Natural killer cell (primary cell): ENCODE data around the gene NXPH4. TPM values are rescaled to one million over a fixed set of nuclear protein-coding genes. Genes with fewer than 3 reads are reported as not detected.

Experiments
- ATAC-seq, 3 donors: fragments of 150-1000 bp in 2 of 3; fragments of 200-7000 bp in 1 of 3; cut with Tn5 transposase; 1 replicate in 1 of 3; 2 replicates in 2 of 3; pipeline ENCODE4 v1.10.0; 2021; ENCODE audit warnings: mild to moderate bottlenecking in 2 of 3, moderate library complexity in 2 of 3
- DNase-seq, 2 donors: peaks; one replicate each; pipeline versions ENCODE4 v3.0.0 to v3.0.0-alpha.2; 2013 to 2021; ENCODE audit warnings: mixed read lengths in 1 of 2
- H3K27ac ChIP-seq: one replicate; pipeline ENCODE4 v1.5.1; 2013; ENCODE audit warnings: mild to moderate bottlenecking, low read length
- H3K27me3 ChIP-seq: one replicate; pipeline ENCODE4 v1.6.1; 2013; ENCODE audit warnings: low read length; ENCODE audit not compliant: control insufficient read depth, insufficient read depth
- H3K36me3 ChIP-seq: one replicate; pipeline ENCODE4 v1.6.1; 2013; ENCODE audit warnings: low read length; ENCODE audit not compliant: control insufficient read depth, insufficient read depth
- H3K4me1 ChIP-seq: one replicate; pipeline ENCODE4 v1.6.1; 2013; ENCODE audit warnings: low read length; ENCODE audit not compliant: control insufficient read depth, insufficient read depth
- H3K4me3 ChIP-seq: one replicate; pipeline ENCODE4 v1.5.1; 2013; ENCODE audit warnings: low read length
- H3K9me3 ChIP-seq: one replicate; pipeline ENCODE4 v1.6.1; 2013; ENCODE audit warnings: low read length; ENCODE audit not compliant: control insufficient read depth, insufficient read depth
- H3K27ac Mint-ChIP-seq, 2 donors: one replicate each; pipeline ENCODE4 v1.8.0; 2022; ENCODE audit warnings: mild to moderate bottlenecking in 2 of 2, mixed read lengths in 2 of 2, moderate library complexity in 1 of 2
- H3K27me3 Mint-ChIP-seq, 2 donors: one replicate each; pipeline ENCODE4 v1.8.0; 2022; ENCODE audit warnings: low read depth in 2 of 2, mixed read lengths in 2 of 2
- H3K36me3 Mint-ChIP-seq: one replicate; pipeline ENCODE4 v1.8.0; 2022; ENCODE audit warnings: mixed read lengths
- H3K4me1 Mint-ChIP-seq, 2 donors: one replicate each; pipeline ENCODE4 v1.8.0; 2022; ENCODE audit warnings: mixed read lengths in 2 of 2
- H3K4me3 Mint-ChIP-seq: one replicate; pipeline ENCODE4 v1.8.0; 2022; ENCODE audit warnings: mild to moderate bottlenecking, moderate library complexity, mixed read lengths
- H3K9me3 Mint-ChIP-seq, 2 donors: one replicate each; pipeline ENCODE4 v1.8.0; 2022; ENCODE audit warnings: mixed read lengths in 2 of 2
- WGBS: methylation state at CpG from one replicate; pipeline ENCODE4 v1.1.7; 2013; ENCODE audit warnings: missing lambda C conversion rate; ENCODE audit not compliant: insufficient coverage; 5-methylcytosine and 5-hydroxymethylcytosine counted together
- intact Hi-C: fragments of 100-400 bp; cut with micrococcal nuclease; formaldehyde crosslinking; loops from one replicate; pipeline ENCODE4 v1.14.2; 2022
- total RNA-seq, 4 donors: library from RNA; stranded (reverse); fragments of 120-200 nt in 1 of 4; gene quantifications; one replicate each; pipeline versions ENCODE4 v1.2.3 to v1.2.4, GENCODE V29; 2013 to 2022
- TF ChIP-seq, protein P1 (sequence below): fragments of 200-600 bp; IDR thresholded peaks from one replicate; pipeline ENCODE4 v1.8.0; 2022; ENCODE audit warnings: antibody characterized with exemption

NXPH4 gene
- total RNA-seq, 3 donors from 2014 or later (not counting 1 experiment from before 2014, with no cell fraction given): 0.82 TPM; not detected in 2

DNA sequence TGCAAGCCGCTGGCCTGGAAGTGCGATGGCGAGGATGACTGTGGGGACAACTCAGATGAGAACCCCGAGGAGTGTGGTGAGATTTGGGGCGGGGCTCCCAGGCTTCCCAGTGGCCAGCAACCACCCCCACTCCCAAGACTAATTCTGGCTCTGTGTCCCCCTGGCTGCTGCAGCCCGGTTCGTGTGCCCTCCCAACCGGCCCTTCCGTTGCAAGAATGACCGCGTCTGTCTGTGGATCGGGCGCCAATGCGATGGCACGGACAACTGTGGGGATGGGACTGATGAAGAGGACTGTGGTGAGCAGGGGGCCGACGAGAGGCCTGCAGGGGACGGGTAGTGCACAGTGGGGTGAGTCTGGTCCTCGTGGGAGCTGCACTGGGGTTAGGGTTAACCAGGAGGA, 12.1 kb upstream of the NXPH4 start:
- Histone ChIP-seq H3K27me3 (no peaks in the 10 kb centered on the region), H3K36me3 (no peaks in the 10 kb centered on the region), H3K9me3 (no peaks in the 10 kb centered on the region), H3K4me1 (no peaks in the 10 kb centered on the region), H3K4me3 (no peak overlapping the region), H3K27ac (no peak overlapping the region)
- 91% methylated on average over 19 of the region's 19 CpGs for WGBS
- Mint-ChIP-seq H3K4me1 (no peaks in the 10 kb centered on the region), H3K9me3 (no peaks in the 10 kb centered on the region), H3K27ac (no peak overlapping the region), H3K4me3 (no peak overlapping the region), H3K27me3 (peaks cover 0 to 5% of the 10 kb centered on the region in 2 donors), H3K36me3 (no peaks in the 10 kb centered on the region)
- DNase-seq: no peak
- TF ChIP-seq, protein P1, sequence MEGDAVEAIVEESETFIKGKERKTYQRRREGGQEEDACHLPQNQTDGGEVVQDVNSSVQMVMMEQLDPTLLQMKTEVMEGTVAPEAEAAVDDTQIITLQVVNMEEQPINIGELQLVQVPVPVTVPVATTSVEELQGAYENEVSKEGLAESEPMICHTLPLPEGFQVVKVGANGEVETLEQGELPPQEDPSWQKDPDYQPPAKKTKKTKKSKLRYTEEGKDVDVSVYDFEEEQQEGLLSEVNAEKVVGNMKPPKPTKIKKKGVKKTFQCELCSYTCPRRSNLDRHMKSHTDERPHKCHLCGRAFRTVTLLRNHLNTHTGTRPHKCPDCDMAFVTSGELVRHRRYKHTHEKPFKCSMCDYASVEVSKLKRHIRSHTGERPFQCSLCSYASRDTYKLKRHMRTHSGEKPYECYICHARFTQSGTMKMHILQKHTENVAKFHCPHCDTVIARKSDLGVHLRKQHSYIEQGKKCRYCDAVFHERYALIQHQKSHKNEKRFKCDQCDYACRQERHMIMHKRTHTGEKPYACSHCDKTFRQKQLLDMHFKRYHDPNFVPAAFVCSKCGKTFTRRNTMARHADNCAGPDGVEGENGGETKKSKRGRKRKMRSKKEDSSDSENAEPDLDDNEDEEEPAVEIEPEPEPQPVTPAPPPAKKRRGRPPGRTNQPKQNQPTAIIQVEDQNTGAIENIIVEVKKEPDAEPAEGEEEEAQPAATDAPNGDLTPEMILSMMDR: no peak
- intact Hi-C loops: no loop called here
- no peak for ATAC-seq

DNA sequence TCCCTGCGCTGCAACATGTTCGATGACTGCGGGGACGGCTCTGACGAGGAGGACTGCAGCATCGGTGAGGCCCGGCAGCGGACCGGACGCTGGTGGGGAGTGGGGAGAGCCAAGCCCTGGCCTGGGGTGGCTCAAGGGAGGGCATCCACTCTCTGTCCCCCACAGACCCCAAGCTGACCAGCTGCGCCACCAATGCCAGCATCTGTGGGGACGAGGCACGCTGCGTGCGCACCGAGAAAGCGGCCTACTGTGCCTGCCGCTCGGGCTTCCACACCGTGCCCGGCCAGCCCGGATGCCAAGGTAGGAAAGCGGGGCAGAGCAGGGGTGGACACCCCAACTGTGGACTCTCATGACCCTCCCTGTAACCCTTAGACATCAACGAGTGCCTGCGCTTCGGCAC, 11.4 kb upstream of the NXPH4 start:
- Histone ChIP-seq H3K27ac (no peak overlapping the region), H3K4me3 (no peak overlapping the region), H3K4me1 (no peaks in the 10 kb centered on the region), H3K9me3 (no peaks in the 10 kb centered on the region), H3K27me3 (no peaks in the 10 kb centered on the region), H3K36me3 (no peaks in the 10 kb centered on the region)
- H3K4me1 Mint-ChIP-seq: no peaks in the 10 kb centered on the region
- H3K27me3 Mint-ChIP-seq: peaks cover 0 to 5% of the 10 kb centered on the region in 2 donors
- intact Hi-C loops: no loop called here
- no peaks in the 10 kb centered on the region for H3K9me3 Mint-ChIP-seq
- ATAC-seq (no peak), DNase-seq (no peak)
- TF ChIP-seq, protein P1: no peak
- H3K27ac Mint-ChIP-seq: no peak overlapping the region
- no peaks in the 10 kb centered on the region for H3K36me3 Mint-ChIP-seq
- WGBS: 94% methylated on average over 23 of the region's 26 CpGs
- no peak overlapping the region for H3K4me3 Mint-ChIP-seq

DNA sequence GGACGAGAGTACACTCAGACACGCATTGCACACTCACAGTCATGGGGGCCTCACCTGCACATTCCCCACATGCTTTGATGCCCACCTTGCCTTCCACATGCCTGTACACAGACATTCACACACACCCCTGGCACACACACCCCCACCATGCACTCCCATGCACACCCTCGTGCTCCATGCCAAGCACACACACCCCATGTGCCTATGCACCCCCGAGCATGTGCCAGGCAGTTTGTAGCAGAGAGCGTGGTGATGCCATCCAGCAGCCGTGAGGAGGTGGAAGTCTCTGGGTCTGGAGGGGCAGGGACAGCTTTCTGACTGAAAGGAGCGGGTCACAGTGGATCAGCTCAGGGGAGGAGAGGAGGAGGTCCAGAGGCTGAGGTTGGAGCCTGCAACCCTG, 10.7 kb upstream of the NXPH4 start:
- Mint-ChIP-seq H3K4me3 (no peak overlapping the region), H3K9me3 (no peaks in the 10 kb centered on the region), H3K36me3 (no peaks in the 10 kb centered on the region), H3K27me3 (peaks cover 0 to 5% of the 10 kb centered on the region in 2 donors), H3K4me1 (no peaks in the 10 kb centered on the region), H3K27ac (no peak overlapping the region)
- H3K36me3 ChIP-seq: no peaks in the 10 kb centered on the region
- TF ChIP-seq, protein P1: no peak
- intact Hi-C loops: no loop called here
- WGBS: 83% methylated on average over 6 of the region's 7 CpGs
- no peaks in the 10 kb centered on the region for H3K27me3 ChIP-seq
- H3K27ac ChIP-seq: no peak overlapping the region
- H3K9me3 ChIP-seq: no peaks in the 10 kb centered on the region
- no peak overlapping the region for H3K4me3 ChIP-seq
- no peak for ATAC-seq
- no peaks in the 10 kb centered on the region for H3K4me1 ChIP-seq
- no peak for DNase-seq
